SU-DHL-6 (cell line): ENCODE data around the gene GRB10.

Experiments
- H2AFZ ChIP-seq: fragments of 200-600 bp; sonication (generic); 2 replicates; pipeline ENCODE4 v1.6.1; 2014; ENCODE audit warnings: low read depth, mild to moderate bottlenecking, moderate library complexity, mixed read lengths, antibody characterized with exemption, low read length; ENCODE audit not compliant: severe bottlenecking
- H3F3A ChIP-seq: fragments of 200-600 bp; shearing (Covaris generic); 2 replicates; pipeline ENCODE4 v1.6.0; 2016; ENCODE audit warnings: antibody characterized with exemption, mild to moderate bottlenecking; ENCODE audit not compliant: insufficient read depth
- H3K27ac ChIP-seq: fragments of 200-600 bp; sonication (generic); 2 replicates; pipeline ENCODE4 v1.5.1; 2016; ENCODE audit warnings: low read depth, mild to moderate bottlenecking, low read length, moderate library complexity, mixed read lengths
- H3K27me3 ChIP-seq: fragments of 200-600 bp; sonication (generic), shearing (Covaris generic); 2 replicates; pipeline ENCODE4 v1.6.0; 2014; ENCODE audit warnings: mild to moderate bottlenecking, low read length
- H3K36me3 ChIP-seq: fragments of 200-600 bp; sonication (generic); 2 replicates; pipeline ENCODE4 v1.6.1; 2014; ENCODE audit warnings: mild to moderate bottlenecking, low read length, mixed read lengths
- H3K4me2 ChIP-seq: fragments of 300-600, 200-600 bp; shearing (Covaris generic), sonication (generic); 2 replicates; pipeline ENCODE4 v1.6.0; 2014; ENCODE audit warnings: low read length, low read depth, mild to moderate bottlenecking; ENCODE audit not compliant: poor library complexity, severe bottlenecking
- H3K4me3 ChIP-seq: fragments of 200-600 bp; sonication (generic); 2 replicates; pipeline ENCODE4 v1.5.1; 2014; ENCODE audit warnings: antibody characterized with exemption, low read length, mild to moderate bottlenecking, mixed read lengths; ENCODE audit not compliant: insufficient read depth, poor library complexity, severe bottlenecking
- H3K79me2 ChIP-seq: fragments of 200-600 bp; sonication (generic); 2 replicates; pipeline ENCODE4 v1.6.1; 2014; ENCODE audit warnings: mild to moderate bottlenecking, low read length, moderate library complexity; ENCODE audit not compliant: insufficient read depth
- H3K9ac ChIP-seq: fragments of 200-600 bp; sonication (generic); 2 replicates; pipeline ENCODE4 v1.7.0; 2014; ENCODE audit warnings: mild to moderate bottlenecking, low read length
- H3K9me2 ChIP-seq: fragments of 200-600 bp; sonication (generic); replicated peaks from 2 replicates; pipeline ENCODE4 v1.6.1; 2014; ENCODE audit warnings: low read length; ENCODE audit not compliant: insufficient read depth
- H3K9me3 ChIP-seq: fragments of 200-600 bp; sonication (generic); 2 replicates; pipeline ENCODE4 v1.6.1; 2014; ENCODE audit warnings: low read length, mixed read lengths; ENCODE audit not compliant: insufficient read depth
- H4K20me1 ChIP-seq: fragments of 200-600 bp; sonication (generic); 2 replicates; pipeline ENCODE4 v1.6.1; 2014; ENCODE audit warnings: low read depth, mild to moderate bottlenecking, antibody characterized with exemption, low read length, moderate library complexity, mixed read lengths
- CTCF ChIP-seq: fragments of 200-600 bp; sonication (generic); IDR thresholded peaks from one replicate; pipeline ENCODE4 v1.5.1; 2017; ENCODE audit warnings: antibody characterized with exemption, mild to moderate bottlenecking, low read length, moderate library complexity; ENCODE audit not compliant: insufficient read depth, poor library complexity, severe bottlenecking
- EZH2phosphoT487 ChIP-seq: fragments of 200-600 bp; sonication (generic), shearing (Covaris generic); conservative IDR thresholded peaks from 2 replicates; pipeline ENCODE4 v1.6.1; 2018; ENCODE audit warnings: mild to moderate bottlenecking, antibody characterized with exemption, low read length, moderate library complexity, mixed read lengths

The GRB10 gene

GRCh38 chr7:50696810-50697582, 85.7 kb downstream of the GRB10 start:
- Histone ChIP-seq H3K9me3 (no peaks in the 10 kb centered on the region), H3K4me2 (no peak overlapping the region)

GRCh38 chr7:50695026-50695425, 87.7 kb downstream of the GRB10 start:
- H3K9me3 ChIP-seq, result no peaks in the 10 kb centered on the region
- no peaks in the 10 kb centered on the region for H4K20me1 ChIP-seq
- no peak overlapping the region for H3K4me2 ChIP-seq
- H3K27ac ChIP-seq, result no peak overlapping the region
- H3K27me3 ChIP-seq, result no peaks in the 10 kb centered on the region
- H3K4me3 ChIP-seq, result no peak overlapping the region
- no peaks in the 10 kb centered on the region for H3F3A ChIP-seq
- TF ChIP-seq CTCF (no peak), EZH2phosphoT487 (no peak)
- H3K36me3 ChIP-seq, result no peaks in the 10 kb centered on the region
- no peak overlapping the region for H2AFZ ChIP-seq
- H3K9me2 ChIP-seq, result no peaks in the 10 kb centered on the region
- no peak overlapping the region for H3K9ac ChIP-seq
- H3K79me2 ChIP-seq, result no peaks in the 10 kb centered on the region

More at GRCh38 chr7:50696810-50697582, 85.7 kb downstream of the GRB10 start:
- TF ChIP-seq CTCF (peak; percentile 40), EZH2phosphoT487 (no peak)
- H3K9me2 ChIP-seq, result no peaks in the 10 kb centered on the region
- H3F3A ChIP-seq, result no peaks in the 10 kb centered on the region
- H3K9ac ChIP-seq, result no peak overlapping the region
- H4K20me1 ChIP-seq, result no peaks in the 10 kb centered on the region
- no peak overlapping the region for H2AFZ ChIP-seq
- H3K36me3 ChIP-seq, result no peaks in the 10 kb centered on the region
- no peaks in the 10 kb centered on the region for H3K79me2 ChIP-seq
- no peak overlapping the region for H3K27ac ChIP-seq
- no peaks in the 10 kb centered on the region for H3K27me3 ChIP-seq
- no peak overlapping the region for H3K4me3 ChIP-seq

GRCh38 chr7:50693455-50694130, 89.1 kb downstream of the GRB10 start:
- no peaks in the 10 kb centered on the region for H3F3A ChIP-seq
- H3K36me3 ChIP-seq, result no peaks in the 10 kb centered on the region
- TF ChIP-seq EZH2phosphoT487 (no peak), CTCF (no peak)
- no peak overlapping the region for H3K9ac ChIP-seq
- no peak overlapping the region for H3K4me2 ChIP-seq
- H2AFZ ChIP-seq, result no peak overlapping the region
- H3K27ac ChIP-seq, result no peak overlapping the region
- no peak overlapping the region for H3K4me3 ChIP-seq
- H3K79me2 ChIP-seq, result no peaks in the 10 kb centered on the region
- H3K9me3 ChIP-seq, result no peaks in the 10 kb centered on the region
- no peaks in the 10 kb centered on the region for H4K20me1 ChIP-seq
- H3K27me3 ChIP-seq, result no peaks in the 10 kb centered on the region
- H3K9me2 ChIP-seq, result no peaks in the 10 kb centered on the region
